Stimulated activated CD4-positive, alpha-beta T cell treated with anti-CD3 and anti-CD28 coated beads, Interleukin-1b, Interleukin-23, amount 100 ng/mL, for 1 hour (primary cell): ENCODE results near the gene ABCC8.

Experiments
- DNase-seq, 2 donors: peaks; one replicate each; pipeline ENCODE4 v3.0.0-alpha.2; 2020; ENCODE audit warnings: low read depth in 2 of 2

ABCC8 gene

GRCh38 chr11:17405232-17406005, 71.2 kb downstream of the ABCC8 start:
- no peak for DNase-seq

DNA sequence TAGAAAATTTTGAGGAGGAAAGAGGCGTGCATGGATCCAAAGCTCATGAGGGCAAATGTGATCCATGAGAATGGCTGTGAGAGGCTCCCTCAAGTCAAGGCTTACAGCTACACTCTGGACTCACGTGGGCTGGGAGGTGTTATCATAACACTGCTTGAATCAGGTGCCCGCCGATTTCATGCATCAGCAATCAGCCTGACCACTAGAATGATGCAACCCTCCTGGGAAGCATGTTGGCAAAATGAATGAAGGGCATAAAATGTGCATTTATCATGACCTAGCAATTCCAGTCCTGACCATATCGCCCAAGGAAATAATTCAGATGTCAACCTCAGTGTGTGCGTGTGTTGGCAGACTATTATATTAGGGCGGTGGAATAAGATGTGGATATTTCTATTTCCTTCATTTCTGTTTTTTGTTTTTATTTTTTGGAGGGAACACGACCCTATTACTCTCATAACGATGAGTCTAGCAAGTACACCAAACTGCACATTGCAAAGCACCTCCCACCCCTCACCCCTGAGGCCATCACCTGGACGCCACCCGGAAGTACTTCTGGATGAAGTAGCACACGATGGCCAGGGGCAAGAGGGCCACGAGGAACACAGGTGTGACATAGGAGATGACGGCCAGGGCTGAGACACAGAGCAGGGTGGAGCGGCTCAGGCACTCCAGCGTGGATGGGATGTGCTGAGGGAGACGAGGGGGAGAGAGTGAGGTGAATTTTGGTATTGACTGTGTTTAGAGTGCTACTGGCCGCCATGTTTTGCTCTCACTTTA, 72.5 kb downstream of the ABCC8 start:
- DNase-seq: no peak

DNA sequence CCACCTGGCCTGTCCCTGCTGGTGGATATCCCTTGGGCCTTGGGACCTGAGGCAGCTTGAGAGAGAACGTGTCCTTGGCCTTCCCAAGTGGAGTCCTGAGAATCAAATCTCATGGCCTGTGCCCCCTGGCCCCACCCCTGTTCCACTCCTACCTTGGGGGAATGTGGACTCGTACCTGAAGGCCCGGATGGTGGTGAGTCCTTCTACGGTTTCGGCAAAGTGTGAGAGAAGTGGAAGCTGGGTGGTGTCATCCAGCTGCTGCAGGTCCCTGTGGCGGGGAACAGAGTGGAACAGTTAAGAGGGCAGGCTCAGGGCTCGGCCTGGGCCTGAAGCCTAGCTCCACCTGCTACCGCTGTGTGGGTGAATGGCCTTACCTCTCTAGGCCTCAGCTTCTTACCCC, 74.2 kb downstream of the ABCC8 start:
- DNase-seq: no peak

- no peak for DNase-seq
Observed at GRCh38 chr11:17401841-17402240, 74.8 kb downstream of the ABCC8 start.

DNA sequence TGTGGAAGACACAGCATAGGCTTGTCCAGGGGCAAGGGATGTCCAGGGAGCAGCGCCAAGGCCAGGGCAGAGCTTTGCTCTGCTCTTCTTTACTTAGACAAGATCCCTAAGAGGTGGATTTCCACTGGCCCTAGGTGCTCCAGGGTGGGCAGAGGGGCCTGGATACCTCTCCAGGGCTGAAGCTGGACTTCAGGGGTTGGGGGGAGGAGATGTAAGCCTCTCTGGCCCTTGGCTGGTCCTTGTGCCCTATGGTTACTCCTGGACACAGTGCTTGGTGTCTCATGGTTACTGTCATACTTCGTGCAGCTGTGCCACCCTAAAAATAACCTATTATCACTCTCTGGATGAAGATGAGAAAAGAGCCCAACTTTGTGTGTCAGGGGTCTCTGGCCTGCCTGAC, 75.3 kb downstream of the ABCC8 start:
- DNase-seq: no peak

- no peak for DNase-seq
Observed at GRCh38 chr11:17400048-17400775, 76.4 kb downstream of the ABCC8 start.

DNA sequence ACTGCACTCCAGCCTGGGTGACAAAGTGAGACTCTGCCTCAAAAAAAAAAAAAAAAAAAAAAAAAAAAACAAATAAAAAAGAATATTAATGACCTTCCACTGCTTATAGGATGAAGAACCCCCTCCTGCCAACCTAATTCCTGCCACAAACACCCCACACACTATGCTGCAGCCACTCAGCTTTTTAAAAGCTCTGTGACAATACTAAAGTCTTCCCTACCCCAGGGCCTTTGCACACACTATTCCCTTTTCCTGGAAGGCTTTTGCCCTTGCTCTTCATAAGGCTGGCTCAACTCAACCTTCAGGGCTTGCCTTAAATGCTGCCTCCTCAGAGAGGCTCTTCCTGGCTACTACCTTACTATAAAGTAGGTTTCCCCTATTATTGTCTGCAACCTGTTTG, 77.4 kb downstream of the ABCC8 start:
- DNase-seq: no peak

- DNase-seq: no peak
Observed at GRCh38 chr11:17397311-17398002, 79.2 kb downstream of the ABCC8 start.

- no peak for DNase-seq
Observed at GRCh38 chr11:17396598-17397310, 79.9 kb downstream of the ABCC8 start.

DNA sequence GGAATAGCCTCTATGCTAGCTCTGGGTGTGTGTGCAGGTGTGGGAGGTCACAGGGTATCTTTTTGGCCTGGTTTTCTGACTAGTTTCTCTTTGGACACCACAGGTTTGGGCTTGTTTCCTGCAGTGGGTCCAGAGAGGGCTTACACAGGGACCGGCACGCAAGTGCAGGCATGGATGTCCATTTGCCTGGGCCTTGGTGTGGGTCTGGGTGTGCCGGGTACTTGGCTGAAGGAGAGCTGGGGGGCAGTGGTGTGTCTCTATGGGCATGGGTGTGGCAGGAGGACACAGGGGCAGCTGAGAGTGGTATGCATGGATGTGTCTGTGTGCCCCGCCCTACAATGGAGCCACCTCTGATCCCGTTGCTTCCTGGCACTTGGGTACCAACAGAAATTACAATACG, 80.7 kb downstream of the ABCC8 start:
- DNase-seq: no peak

DNA sequence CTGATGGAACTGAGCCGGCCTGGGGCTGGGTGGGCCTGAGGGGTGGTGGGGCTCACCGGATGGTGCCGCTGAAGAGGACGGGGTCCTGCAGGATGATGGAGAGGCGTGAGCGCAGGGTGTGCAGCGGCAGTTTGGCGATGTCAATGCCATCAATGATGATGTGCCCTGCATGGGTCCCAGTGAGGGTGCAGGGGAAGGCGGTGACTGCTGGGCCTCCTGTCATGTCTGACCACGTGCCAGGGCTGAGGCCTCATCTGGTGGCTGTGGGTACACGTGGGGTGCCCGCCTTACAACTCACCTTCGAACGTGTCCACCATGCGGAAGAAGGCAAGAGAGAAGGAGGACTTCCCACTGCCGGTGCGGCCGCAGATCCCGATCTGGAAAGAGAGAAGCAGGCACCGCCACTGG, 81.1 kb downstream of the ABCC8 start:
- no peak for DNase-seq

GRCh38 chr11:17394743-17395390, 81.8 kb downstream of the ABCC8 start:
- DNase-seq: no peak

DNA sequence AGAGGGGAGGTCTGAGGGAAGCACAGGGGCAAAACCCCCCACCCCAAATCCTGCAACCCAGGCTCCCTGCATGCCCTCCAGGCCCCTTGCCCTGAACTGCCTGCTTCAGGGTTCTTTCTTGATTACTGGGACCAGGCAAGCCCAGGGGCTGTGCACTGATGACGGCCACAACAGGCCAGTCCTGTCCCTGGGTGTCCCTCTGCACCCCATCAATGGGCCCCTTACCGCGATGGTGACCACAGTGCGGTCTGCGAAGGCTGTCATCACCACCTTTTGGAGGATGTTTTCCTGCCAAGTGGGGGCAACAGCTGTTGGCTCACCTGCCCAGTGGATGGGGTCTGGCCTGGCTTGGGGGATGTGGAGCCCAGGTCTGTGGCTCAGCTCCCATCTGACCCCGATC, 83.2 kb downstream of the ABCC8 start:
- DNase-seq: no peak

- DNase-seq: no peak
Observed at GRCh38 chr11:17392872-17393271, 83.8 kb downstream of the ABCC8 start.

- DNase-seq: no peak
Observed at GRCh38 chr11:17391493-17392355, 84.9 kb downstream of the ABCC8 start.

GRCh38 chr11:17389957-17390649, 86.5 kb downstream of the ABCC8 start:
- DNase-seq: no peak

GRCh38 chr11:17389211-17389956, 87.3 kb downstream of the ABCC8 start:
- peak; percentile 58 to 76 for DNase-seq

DNA sequence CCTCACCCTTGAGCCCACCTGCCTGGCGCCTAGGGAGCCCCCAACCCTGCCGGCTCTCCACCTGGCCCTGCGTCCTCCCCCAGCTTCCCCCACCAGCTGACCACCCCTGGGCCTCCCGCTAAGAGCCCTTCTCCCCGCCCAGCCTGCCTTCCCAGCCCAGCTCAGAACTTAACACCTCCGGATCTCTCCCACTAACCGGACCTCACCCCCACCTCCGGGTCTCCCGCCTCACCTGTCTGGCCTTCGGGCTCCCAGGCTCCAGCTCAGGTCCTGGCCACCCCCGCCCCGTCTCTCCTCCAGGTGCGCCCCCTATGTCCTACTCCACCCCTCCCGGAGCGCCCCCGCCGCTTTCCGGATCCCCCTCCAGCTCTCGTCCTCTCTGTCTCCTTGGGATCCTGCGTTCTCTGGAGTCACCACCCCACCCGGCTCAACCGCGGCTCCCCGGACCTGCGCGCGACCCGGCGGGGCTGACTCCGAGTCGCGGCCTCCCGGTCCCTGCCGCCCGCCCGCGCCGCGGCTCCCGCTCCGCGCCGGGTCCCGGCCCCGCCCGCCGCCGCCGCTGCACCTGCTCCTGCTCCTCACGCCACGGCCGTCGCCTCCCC, 87.9 kb downstream of the ABCC8 start, which contains the start of gene KCNJ11:
TSS of gene KCNJ11 (minus strand) at position 51 of the 602 bp plus-strand sequence. CDS start 568 bp downstream, outside the sequence.
- DNase-seq: no peak
